HepG2 (cell line): ENCODE results near the gene LASP1. TPM values are rescaled to one million over a fixed set of nuclear protein-coding genes. Genes with fewer than 3 reads are reported as not detected.

Experiments used
- ARID5B ChIP-seq: IDR thresholded peaks from 2 replicates; pipeline ENCODE4 v1.4.0; 2020; ENCODE audit warnings: mild to moderate bottlenecking, missing genetic modification reagents
- GZF1 ChIP-seq: sonication (generic); formaldehyde crosslinking; IDR thresholded peaks from 2 replicates; pipeline ENCODE4 v1.5.1; 2020; ENCODE audit warnings: mild to moderate bottlenecking, missing genetic modification reagents
- IRF1 ChIP-seq: sonication (generic); formaldehyde crosslinking; IDR thresholded peaks from 2 replicates; pipeline ENCODE4 v1.4.0; 2020; ENCODE audit warnings: low read depth, mild to moderate bottlenecking, missing genetic modification reagents
- MAFG ChIP-seq: sonication (generic); formaldehyde crosslinking; IDR thresholded peaks from 2 replicates; pipeline ENCODE4 v1.5.1; 2020; ENCODE audit warnings: mild to moderate bottlenecking, missing genetic modification reagents
- SNAPC4 ChIP-seq: sonication (generic); formaldehyde crosslinking; IDR thresholded peaks from 2 replicates; pipeline ENCODE4 v1.4.0; 2020; ENCODE audit warnings: mild to moderate bottlenecking, missing genetic modification reagents
- TSC22D2 ChIP-seq: sonication (generic); formaldehyde crosslinking; IDR thresholded peaks from 2 replicates; pipeline ENCODE4 v1.5.1; 2020; ENCODE audit warnings: missing genetic modification reagents, mild to moderate bottlenecking, borderline replicate concordance
- ZNF232 ChIP-seq: sonication (generic); formaldehyde crosslinking; IDR thresholded peaks from 2 replicates; pipeline ENCODE4 v1.4.0; 2020; ENCODE audit warnings: missing genetic modification reagents, borderline replicate concordance
- ZNF414 ChIP-seq: sonication (generic); formaldehyde crosslinking; IDR thresholded peaks from 2 replicates; pipeline ENCODE4 v1.5.0; 2020; ENCODE audit warnings: missing genetic modification reagents
- ZNF431 ChIP-seq: sonication (generic); formaldehyde crosslinking; IDR thresholded peaks from 2 replicates; pipeline ENCODE4 v1.9.0; 2022; ENCODE audit warnings: missing genetic modification reagents, low read depth, mild to moderate bottlenecking, borderline replicate concordance
- ZNF484 ChIP-seq: sonication (generic); formaldehyde crosslinking; IDR thresholded peaks from 2 replicates; pipeline ENCODE4 v1.5.1; 2020; ENCODE audit warnings: mild to moderate bottlenecking, low read depth, missing genetic modification reagents, borderline replicate concordance
- ZNF775 ChIP-seq: sonication (generic); formaldehyde crosslinking; IDR thresholded peaks from 2 replicates; pipeline ENCODE4 v1.4.0; 2020; ENCODE audit warnings: missing genetic modification reagents, mild to moderate bottlenecking, moderate library complexity, borderline replicate concordance
- ZXDC ChIP-seq: sonication (generic); formaldehyde crosslinking; IDR thresholded peaks from 2 replicates; pipeline ENCODE4 v1.5.0; 2020; ENCODE audit warnings: mild to moderate bottlenecking, missing genetic modification reagents
- polyA plus RNA-seq, 8 experiments: library from polyadenylated mRNA; depleted of rRNA in 3 of 8; stranded (reverse) in 7 of 8; unstranded in 1 of 8; fragments of >200 nt; fragmentation: Illumina TruSeq in 4 of 8; extraction: Trizol in 4 of 8; gene quantifications; 2 replicates each; pipeline versions ENCODE4 v1.2.1 to v1.2.3, GENCODE V29; 2011 to 2016; ENCODE audit warnings: low read depth in 4 of 8, missing spikeins in 1 of 8, mixed read lengths in 1 of 8; ENCODE audit not compliant: insufficient read depth in 1 of 8
- total RNA-seq, 5 experiments: library from RNA; depleted of rRNA; stranded (reverse); fragments of >200 nt; fragmentation: Illumina TruSeq; extraction: Trizol; gene quantifications; 2 replicates each; pipeline ENCODE4 v1.2.3, GENCODE V29; 2016; ENCODE audit warnings: low read depth in 1 of 5

The LASP1 gene
- total and polyA plus RNA-seq, 2 of the 13 experiments (the other 11 are each of a cell fraction or from before 2014, with no cell fraction given), result 70.1 to 97.0 TPM

- TF ChIP-seq ARID5B (peak; percentile 64), GZF1 (CRISPR knock-in tag) (peak; percentile 34; the same call in 1 of the 2 replicates), ZNF484 (CRISPR knock-in tag) (no peak; the same call in 1 of the 2 replicates), ZXDC (no peak; the same call in 1 of the 2 replicates), ZNF431 (CRISPR knock-in tag) (peak; percentile 85), IRF1 (CRISPR knock-in tag) (0 out of 2 replicates have a peak, but pooled peaks have one; percentile 80), TSC22D2 (CRISPR knock-in tag) (peak; percentile 83; the same call in 1 of the 2 replicates), MAFG (CRISPR knock-in tag) (no peak), ZNF232 (CRISPR knock-in tag) (peak; percentile 95), SNAPC4 (CRISPR knock-in tag) (no peak), ZNF775 (no peak; the same call in 1 of the 2 replicates), ZNF414 (peak; percentile 69; the same call in 1 of the 2 replicates)
Observed at GRCh38 chr17:38853292-38854219, 16.3 kb upstream of the LASP1 start, which contains the start of gene RPL23 (continued).
